Astrocyte of the hippocampus (primary cell): ENCODE results near the gene RPTOR.
A peak's percentile ranks its signal among the peaks of the same experiment; 100 is the strongest.

Experiments used
- DNase-seq: peaks from one replicate; pipeline ENCODE4 v3.0.0; 2011; ENCODE audit warnings: low read depth, low spot score

Gene RPTOR

DNA sequence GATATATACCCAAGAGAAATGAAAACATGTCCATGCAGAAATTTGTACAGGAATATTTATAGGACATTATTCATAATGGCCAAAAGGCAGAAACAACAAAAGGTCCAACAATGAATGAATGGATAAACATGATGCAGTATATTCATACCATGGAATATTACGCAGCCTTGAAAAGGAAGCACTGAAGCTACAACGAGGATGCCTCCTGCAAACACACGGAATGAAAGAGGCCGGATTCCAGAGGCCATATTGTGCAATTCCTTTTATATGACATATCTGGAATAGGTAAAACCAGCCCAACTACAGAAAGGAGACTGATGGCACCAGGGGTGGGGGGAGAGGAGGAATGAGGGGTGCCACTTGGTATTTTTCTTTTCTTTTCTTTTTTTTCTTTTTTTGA is 432.5 kb downstream of the RPTOR start:
- DNase-seq = no peak

DNA sequence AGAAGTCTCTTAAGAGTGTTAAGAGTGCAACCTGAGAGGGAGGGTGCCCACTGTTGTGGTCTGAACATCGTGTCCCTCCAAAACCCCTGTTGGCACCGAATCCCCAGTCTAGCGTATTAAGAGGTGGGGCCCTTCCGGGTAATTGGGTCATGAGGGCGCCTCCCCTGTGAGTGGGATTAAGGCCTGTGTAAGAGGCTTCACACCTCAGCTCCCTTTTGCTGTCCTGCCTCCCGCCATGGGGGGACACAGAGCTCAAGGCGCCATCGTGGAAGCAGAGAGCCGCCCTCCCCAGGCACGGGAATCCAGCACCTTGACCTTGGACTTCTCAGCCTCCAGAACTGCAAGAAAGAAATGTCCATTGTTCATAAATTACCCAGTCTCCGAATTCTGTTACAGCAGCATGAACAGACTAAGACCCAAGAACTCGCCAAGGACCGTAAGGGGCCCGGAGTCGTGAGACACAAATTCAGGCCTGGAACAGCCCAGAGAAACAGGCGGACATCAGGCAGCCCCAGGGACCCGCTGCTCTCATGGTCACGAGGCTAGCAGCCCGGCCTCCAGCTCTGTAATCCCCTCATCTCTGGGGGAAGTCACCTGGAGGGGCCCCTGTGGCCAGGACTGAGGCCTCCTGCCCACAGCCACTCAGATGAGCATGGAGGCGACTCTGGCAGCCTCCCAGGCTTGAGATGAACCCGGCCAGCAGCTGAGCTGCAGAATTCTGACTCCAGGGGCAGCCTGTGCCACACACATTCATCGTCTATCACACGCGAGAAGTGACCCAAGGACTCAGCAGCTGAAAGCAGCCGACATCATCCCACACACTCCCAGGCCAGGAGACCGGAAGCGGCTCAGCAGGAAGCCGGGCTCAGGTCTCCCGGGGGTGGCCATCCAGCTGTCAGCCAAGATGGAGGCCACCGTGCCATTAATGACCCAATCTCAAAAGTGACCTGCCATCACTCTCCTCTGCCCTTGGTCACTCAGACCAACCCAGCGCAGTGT is 434.2 kb downstream of the RPTOR start:
- DNase-seq = no peak

DNA sequence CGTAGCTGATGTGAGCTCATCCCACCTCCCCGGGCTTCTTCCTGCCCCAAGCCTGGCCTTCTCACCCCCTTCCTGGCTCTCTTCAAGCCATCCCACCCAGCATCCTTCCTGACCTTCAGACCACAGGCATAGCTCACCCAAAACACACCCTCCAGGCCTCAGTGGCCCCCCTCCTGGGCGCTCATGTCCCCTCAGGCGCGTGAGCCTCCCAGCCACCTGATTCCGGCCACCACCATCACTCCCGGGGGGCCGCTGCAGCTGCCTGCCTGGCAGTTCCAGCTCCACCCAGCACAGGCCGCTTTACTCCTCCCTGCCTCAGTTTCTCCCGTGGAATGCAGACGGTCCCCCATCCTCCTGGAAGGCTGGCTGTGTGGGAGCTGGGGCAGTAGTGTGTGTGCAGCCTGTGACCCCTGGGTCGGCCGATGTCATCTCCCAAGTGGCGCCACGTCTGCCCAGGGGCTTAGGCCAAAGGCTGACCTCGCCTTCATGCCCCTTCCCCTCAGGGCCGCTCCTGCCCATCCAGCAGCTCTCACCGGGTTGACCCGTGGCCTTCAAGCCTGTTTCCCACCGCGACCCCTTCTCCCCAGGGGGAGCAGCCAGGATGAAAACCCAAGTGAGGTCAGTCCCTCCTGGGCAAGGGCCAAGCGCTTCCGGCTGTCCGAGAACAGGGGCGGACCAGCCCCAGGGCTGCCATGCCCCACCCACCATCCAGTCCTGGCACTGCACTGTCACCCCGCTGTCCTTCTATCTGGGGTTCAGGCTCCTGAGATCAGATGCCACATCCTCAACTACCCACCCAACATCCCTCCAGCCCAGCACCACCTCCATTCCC is 435.1 kb downstream of the RPTOR start:
- DNase-seq = no peak

DNA sequence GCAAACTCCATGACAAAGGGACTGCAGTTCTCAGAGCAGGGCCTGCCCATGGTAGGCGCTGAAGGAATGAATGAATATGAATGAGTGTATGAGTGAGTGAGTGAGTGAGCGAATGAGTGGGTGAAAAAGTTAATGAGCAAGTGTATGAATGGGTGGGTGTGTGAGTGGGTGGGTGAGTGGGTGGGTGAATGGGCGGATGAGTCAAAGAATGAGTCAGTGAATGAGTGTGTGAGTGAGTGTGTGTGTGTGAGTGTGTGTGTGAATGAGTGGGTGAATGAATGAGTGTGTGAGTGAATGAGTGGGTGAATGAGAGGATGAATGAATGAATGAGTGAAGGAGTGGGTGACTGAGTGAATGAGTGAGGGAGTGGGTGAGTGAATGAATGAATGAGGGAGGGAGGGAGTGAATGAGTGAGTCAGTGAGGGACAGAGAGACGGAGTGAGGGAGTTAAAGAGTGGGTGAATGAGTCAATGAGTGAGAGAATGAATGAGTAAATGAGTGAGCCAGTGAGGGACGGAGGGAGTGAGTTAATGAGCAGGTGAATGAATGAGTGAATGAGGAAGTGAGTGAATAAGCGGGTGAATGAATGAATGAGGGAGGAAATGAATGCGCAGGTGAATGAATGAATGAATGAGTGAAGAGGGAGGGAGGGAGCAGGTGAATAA is 435.9 kb downstream of the RPTOR start:
- no peak for DNase-seq

DNA sequence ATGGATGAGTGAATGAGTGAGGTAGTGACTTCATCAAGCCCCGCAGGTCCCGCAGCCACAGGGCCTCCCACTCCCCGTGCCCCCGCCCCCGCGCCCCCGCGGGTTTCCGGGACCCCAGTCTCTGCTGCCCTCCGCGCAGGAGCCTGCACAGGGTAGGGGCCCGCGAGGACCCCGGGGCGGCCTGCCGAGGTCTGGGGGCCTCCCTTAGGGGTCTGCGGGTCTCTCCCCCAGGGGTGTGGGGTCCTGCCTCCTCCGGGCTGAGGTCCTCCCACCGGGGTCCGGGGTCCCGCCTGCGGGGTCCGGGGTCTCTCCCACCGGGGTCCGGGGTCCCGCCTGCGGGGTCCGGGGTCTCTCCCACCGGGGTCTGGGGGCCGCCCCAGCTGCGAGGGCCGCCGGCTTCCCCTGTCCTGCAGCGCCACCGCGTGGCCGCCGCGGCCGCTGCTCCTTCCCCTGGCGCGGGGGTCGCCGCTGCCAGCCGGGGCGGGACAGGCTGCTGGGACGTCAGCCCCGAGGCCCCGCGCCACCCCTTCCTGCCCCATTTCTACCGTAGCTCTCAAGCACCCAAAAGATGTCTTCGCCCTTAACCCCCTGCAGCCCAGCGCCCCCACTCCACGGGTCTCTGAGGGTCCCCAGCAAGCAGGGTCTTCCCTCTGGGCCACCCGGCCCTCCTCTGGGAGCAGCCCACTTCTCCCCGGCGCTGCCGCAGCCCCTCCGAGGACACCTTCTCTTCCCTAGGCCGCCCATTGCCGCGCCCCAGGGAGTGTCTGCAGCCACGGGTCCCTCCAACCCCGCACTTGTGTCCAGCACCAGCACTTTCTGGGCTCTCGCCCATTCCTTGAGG is 436.6 kb downstream of the RPTOR start:
- peak; percentile 52 for DNase-seq

DNA sequence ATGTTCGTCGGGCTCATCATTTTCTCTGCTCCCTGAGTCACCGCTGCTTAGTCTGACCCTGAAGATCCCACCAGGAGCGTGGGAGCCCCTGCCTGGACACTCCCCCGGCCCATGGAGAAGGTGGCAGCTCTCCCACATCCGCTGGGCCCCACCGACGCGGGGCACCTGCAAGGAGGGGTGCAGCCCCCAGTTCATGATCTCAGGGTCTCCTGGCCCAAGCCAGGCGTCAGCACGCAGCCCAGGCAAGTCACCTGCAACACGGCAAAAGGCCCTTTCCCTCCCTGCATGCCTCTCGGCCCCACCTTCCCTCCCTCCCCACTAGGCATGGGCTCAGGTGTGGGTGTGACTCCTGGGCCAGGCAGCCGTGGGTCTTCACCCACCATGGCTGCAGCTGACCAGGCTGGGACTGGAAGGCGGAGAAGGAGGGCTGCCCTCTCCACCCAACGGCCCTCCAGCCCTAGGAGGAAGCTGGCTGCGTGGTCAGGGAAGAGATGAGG is 437.3 kb downstream of the RPTOR start:
- no peak for DNase-seq

DNA sequence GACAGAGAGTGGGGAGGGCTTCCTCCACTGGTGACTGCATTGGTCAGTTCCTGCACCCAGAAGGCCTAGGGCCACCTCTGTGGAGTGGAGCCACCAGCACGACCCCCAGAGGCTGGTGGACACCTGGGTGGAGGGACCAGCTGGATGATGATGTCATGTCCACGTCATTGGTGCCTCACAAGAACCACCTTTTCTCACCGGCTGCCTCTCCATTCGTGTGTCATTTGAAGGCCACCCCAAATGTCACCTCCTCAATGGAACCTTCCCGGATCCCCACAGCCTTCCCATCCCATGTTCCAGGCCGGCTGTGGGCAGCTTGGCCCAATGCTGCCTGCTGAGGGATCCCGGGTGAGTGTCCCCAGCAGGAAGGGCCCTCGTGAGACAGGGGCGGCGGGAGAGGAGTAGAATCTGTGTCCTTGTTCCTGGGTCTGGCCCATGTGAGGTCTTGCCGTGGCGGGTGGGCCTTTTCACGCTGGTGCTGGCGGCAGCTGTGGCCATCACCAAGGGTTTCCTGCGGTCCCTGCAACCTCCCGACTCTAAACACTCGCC is 437.9 kb downstream of the RPTOR start:
- DNase-seq = no peak

DNA sequence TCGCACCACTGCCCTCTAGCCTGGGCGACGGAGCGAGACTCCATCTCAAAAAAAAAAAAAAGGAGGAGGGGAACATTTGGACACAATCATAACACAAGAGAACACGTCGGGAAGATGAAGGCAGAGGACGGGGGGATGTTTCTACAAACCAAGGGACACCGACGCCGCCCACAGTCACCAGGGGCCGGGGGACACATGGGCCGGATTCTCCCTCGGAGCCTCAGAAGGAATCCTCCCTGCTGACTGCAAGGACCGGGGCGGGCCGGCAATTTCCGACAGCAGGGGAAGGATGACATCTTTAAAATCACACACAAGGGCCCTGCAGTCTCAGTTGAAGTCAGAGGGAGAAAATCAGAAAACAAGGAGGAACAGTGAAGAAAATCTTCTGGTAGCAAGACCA is 438.9 kb downstream of the RPTOR start:
- no peak for DNase-seq

DNA sequence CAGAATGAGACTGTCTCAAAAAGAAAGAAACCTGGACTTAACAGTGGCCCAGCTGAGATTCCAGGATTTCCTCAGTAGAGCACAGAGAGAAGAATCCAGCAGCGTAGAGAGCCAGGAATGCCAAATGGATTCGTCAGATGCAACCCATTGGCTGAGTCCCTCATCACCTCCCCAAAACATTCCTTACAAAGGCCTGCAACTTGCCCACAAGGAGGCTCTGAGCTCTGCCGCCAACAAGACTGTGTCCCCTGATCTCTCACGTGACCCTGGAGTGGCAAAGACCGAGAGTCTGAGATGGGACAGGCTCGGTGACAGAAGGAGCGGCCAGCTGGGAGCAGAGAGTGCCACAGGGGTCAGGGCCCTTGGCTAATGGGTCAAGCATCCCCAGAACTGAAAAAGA is 440.1 kb downstream of the RPTOR start:
- DNase-seq = peak; percentile 97

DNA sequence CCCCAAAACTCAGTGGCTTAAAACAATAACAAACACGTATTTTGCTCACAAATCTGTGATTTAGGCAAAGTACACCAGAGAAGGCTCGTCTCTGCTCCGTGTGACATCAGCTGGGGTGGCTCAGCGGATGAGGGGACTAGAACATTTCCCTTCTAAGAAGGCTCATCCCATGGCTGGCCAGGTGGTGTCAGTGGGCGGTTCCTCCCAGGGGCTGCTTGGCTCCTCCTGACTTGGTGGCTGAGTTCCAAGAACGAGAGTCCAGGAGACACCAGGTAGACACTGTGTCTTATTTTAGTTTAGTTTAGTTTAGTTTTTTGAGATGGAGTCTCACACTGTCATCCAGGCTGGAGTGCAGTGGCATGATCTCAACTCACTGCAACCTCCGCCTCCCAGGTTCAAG is 441.4 kb downstream of the RPTOR start:
- DNase-seq = no peak

DNA sequence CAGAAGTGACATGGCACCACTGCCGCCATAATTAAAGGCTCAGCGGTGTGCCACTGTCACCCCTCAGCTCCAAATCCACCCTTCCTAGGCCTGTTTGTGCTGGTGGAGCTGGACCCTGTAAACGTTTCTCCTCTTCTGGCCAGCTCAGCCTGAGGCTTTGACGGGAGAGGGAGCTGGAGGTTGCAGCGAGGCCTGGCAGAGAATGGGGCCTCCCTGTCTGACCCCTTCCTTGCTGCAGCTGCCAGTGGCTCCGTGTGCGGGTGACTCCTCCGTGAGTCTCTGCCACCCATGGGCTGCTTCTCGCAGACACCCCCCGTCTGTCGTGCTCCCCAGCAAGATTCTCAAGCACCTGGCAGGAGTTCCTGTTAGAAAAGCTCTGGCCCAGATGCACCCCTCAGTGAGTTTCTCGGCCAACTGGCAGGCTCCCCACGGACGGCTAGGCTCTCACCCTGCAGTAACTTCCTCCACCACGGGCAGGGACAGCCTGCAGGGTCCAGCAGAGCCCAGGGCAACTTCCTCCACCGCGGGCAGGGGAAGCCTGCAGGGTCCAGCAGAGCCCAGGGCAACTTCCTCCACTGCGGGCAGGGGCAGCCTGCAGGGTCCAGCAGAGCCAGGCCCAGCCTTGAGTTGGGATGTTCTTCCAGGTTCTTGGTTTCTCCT is 442.3 kb downstream of the RPTOR start:
- DNase-seq = no peak

DNA sequence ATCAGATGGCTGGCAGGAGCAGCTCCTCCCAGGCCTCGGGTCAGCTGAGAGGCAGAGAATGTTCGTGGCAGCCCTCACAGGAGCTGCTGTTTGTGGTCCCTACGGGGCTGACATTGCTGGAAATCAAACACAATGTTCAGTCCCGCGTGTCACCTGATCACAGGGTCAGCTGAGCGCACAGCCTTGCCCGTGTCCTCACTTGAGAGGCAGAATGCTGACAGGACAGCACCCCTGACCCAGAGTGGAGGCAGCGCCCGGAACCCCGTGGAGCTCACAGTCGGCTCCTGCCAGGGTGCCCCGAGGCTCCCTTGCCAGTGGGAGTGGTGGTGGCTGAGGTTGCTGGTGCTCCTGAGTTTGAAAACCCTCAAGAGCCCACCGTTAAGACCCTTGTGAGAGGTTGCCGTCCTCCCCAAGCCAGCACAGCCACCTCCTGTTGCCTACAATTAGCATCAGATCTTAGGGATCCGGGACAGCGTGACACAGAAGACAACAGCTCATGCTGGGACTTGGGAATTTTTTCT is 443.4 kb downstream of the RPTOR start:
- DNase-seq = no peak

DNA sequence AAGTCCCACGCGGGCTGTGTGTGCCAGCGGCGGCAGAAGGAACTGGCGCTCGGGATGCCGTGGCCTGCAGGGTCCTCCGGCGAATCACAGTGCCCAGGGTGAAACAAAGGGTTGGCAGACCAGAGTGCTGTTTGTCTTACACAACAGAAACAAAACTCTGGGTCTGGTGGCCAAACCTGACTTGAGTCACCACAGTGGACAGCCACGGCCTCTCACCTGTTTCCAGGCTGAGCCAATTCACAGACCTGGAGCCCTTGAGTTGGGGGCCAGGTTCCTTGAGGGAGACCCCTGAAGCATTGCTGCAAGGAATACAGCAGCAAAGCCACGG is 444.9 kb downstream of the RPTOR start:
- no peak for DNase-seq

DNA sequence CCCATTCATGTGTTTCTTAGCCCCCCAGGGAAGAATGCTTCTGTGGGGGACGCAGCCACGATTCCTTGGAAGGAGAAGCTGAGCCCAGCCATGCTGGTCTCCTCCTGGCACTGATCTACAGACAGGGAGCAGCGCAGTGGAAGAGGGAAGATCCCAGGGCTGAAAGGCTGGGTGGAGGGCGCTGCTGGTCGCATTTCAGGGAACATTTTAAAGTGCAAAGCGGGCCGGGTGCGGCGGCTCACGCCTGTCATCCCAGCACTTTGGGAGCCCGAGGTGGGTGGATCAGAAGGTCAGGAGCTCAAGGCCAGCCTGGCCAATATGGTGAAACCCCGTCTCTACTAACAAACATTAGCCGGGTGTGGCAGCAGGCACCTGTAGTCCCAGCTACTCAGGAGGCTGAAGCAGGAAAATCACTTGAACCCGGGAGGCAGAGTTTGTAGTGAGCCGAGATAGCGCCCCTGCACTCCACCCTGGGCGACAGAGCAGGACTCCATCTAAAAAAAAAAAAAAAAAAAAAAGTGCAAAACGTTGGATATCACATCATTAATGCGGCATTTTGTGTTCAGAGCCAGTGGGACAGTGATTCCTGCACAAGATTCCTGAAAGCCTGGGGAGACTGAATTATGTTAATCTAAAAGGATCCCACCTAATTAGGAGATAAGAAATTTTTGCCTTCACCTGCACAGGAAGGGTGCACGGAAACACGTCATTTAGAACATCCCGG is 446.4 kb downstream of the RPTOR start:
- no peak for DNase-seq

DNA sequence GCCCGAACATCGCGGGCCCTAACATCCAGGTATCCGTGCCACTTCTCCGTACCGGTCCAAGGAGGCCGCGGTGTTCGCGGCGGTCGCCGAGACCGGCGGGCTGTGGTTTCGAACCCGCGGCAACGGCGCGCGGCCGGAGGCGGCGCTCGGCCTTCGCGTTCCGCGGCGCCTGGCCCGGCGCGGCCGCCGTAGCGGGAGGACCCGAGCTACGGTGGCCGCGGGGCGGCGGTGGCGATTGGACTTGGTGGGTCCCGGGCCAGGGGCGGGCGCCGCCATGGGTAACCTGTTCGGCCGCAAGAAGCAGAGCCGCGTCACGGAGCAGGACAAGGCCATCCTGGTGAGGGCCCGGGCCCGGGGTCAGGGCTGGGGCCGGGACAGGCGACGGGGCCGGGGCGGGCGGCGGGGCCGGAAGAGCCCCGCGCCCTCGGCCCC is 447.0 kb downstream of the RPTOR start, which contains the start of gene CHMP6:
Gene CHMP6 (plus strand): TSS at position 197 of the 432 bp plus-strand sequence. CDS start 78 bp downstream, at position 275.
- DNase-seq = peak; percentile 93

DNA sequence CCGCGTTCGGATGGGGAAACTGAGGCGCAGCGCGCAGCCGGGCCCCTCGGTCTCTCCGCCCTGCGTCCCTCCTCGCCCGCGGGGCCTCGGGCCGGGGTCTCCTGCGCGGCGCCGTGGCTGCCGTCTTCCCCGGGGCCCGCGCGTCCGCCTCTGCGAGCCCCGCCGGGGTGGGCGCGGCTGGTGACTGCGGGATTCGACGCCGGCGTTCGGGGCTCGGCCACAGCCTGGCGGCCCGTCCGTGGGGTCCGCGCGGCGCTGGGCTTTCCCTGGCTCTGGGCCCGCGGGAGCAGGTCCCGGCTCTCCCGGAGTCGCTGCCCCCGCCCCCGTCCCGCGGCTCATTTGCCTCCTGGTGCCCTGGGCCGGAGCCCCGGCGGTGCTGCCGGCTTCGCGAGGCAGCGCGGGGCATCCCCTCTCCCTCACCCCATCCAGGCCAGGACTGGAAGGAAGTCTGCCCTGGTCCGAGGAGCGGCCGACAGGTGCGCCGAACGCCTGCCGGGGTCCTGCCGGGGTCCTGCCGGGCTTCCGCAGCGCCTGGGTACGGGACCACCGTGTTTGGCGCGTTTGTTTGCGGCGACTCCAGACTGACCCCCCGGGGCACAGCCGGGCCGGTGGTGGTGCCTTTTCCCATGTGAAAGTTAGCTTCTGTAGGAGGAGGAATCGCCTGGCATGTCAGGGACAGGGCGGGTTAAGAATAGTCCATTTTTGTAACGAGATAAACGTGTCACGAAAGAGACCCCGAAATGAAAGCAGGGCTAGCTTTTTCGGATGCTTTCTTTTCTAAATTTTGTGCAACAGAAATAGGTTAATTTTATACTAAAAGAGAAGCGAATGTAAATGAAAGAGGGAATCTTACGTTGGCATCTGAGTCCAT is 447.7 kb downstream of the RPTOR start:
- DNase-seq = peak; percentile 56

DNA sequence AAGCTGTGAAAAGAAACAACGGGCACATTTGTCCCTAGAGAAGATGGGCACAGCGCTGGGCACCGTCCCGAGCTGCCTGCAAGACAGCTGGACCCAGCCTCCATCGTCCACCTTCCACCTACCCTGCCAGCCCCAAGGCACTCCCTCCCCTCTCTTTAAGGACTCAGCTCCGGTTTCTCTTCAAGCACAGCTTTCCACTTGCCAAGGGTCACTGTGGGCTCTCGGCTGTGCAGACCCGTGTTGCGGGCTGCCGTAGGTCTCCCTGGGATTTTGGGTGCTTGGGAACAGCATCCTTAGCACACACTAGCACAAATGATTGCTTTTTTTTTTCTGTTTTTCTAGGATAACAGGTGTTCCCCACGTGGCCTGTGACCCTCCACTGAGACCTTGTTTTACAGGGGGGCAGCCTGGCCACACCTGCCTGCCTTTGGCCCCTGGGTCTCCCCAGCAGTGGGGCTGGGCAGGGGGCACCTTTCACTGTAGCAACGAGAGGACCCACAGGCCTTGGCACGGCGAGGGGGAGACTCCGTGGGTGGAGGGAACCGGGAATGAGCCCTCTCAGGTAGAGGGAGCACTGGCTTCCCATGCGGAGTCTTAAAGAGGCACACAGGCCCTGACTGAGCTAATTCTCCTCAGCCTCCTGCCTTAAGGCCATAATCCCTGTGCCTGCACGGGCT is 448.4 kb downstream of the RPTOR start:
- no peak for DNase-seq

DNA sequence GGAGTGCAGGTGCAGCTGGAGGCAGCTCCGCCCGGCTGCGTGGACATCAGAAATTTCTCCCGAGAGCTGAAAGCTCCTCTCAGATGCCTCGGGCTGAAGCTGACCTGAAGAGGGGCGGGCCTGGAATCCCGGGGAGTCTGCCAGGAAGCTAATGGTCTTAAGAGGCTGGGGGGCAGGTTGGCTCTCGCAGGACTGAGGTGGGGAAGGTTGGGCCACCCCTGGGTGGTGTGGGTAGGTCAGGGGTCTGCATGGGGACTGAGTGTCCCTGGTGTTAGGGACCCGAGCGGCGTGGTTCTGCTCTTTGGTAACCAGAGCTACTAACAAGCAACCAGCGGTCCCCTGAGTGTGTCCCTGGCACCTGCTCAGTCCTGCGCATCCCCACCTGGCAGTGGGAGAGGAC is 450.5 kb downstream of the RPTOR start:
- no peak for DNase-seq
